WI38 (cell line): ENCODE data around the gene CDSN.

ENCODE experiments used
- H3K4me3 ChIP-seq: 2 replicates; pipeline ENCODE4 v1.5.1; 2011; ENCODE audit warnings: low read depth, mild to moderate bottlenecking, control low read depth, low read length
- TF ChIP-seq, protein P1 (sequence below): IDR thresholded peaks from 2 replicates; pipeline ENCODE4 v1.5.1; 2012; ENCODE audit warnings: low read depth, mild to moderate bottlenecking, control low read depth, low read length

Gene CDSN

DNA sequence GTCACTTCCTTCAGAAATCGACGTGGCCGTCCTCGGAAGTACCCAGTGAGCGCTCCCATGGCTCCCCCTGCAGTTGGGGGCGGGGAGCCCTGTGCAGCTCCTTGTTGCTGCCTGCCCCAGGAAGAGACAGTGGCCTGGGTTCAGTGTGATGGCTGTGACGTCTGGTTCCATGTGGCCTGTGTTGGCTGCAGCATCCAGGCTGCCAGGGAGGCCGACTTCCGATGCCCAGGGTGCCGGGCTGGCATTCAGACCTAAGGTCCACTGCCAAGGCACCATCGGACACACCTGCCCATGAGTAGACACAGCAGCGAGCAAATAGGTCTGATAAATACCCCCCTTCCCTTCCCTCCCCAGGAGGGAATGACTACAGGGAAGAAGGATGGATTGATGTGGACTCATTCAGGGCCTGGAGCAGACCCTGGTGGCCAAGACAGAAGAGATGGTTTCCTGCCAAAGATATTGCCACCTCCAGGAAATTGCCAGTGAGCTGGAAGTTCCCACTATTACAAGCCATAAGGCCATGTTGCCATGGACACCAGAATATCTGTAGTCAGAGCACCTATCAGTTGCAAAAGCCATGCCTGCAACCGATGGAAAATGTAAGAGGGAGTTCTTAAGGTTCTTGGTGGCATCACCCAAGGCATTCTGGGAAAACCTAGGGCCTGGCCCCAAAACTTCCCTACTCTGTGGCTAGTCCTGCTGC lies 42.4 kb upstream of the CDSN start:
- TF ChIP-seq, protein P1, sequence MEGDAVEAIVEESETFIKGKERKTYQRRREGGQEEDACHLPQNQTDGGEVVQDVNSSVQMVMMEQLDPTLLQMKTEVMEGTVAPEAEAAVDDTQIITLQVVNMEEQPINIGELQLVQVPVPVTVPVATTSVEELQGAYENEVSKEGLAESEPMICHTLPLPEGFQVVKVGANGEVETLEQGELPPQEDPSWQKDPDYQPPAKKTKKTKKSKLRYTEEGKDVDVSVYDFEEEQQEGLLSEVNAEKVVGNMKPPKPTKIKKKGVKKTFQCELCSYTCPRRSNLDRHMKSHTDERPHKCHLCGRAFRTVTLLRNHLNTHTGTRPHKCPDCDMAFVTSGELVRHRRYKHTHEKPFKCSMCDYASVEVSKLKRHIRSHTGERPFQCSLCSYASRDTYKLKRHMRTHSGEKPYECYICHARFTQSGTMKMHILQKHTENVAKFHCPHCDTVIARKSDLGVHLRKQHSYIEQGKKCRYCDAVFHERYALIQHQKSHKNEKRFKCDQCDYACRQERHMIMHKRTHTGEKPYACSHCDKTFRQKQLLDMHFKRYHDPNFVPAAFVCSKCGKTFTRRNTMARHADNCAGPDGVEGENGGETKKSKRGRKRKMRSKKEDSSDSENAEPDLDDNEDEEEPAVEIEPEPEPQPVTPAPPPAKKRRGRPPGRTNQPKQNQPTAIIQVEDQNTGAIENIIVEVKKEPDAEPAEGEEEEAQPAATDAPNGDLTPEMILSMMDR: no peak
- H3K4me3 ChIP-seq: no peak overlapping the region

DNA sequence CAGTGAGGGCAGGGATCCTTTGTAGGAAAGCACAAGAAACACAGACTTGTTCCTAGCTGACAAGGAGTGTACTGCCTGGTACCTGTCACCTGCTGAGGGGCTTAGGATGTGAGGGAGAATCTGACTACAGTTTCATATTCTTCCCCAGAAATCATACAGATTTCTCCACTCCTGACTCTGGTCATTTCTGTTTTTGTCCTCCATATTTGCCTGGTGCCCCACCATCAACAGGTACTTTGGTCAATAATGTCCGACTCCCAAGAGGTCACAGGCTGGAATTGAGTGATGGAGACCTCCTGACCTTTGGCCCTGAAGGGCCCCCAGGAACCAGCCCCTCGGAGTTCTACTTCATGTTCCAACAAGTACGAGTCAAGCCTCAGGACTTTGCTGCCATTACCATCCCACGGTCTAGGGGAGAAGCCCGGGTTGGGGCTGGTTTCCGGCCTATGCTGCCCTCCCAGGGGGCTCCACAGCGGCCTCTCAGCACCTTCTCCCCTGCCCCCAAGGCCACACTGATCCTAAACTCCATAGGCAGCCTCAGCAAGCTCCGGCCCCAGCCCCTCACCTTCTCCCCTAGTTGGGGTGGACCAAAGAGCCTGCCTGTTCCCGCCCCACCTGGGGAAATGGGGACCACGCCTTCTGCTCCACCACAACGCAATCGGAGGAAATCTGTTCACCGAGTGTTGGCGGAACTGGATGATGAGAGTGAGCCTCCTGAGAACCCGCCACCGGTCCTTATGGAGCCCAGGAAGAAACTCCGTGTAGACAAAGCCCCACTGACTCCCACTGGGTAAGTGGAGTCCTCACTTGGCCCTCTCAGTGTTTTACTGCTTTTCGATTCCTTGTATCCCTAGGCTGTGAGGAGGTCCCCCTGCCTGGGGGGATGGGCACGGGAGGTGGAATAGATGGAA lies 41.2 kb upstream of the CDSN start:
- H3K4me3 ChIP-seq: no peak overlapping the region
- TF ChIP-seq, protein P1: no peak

DNA sequence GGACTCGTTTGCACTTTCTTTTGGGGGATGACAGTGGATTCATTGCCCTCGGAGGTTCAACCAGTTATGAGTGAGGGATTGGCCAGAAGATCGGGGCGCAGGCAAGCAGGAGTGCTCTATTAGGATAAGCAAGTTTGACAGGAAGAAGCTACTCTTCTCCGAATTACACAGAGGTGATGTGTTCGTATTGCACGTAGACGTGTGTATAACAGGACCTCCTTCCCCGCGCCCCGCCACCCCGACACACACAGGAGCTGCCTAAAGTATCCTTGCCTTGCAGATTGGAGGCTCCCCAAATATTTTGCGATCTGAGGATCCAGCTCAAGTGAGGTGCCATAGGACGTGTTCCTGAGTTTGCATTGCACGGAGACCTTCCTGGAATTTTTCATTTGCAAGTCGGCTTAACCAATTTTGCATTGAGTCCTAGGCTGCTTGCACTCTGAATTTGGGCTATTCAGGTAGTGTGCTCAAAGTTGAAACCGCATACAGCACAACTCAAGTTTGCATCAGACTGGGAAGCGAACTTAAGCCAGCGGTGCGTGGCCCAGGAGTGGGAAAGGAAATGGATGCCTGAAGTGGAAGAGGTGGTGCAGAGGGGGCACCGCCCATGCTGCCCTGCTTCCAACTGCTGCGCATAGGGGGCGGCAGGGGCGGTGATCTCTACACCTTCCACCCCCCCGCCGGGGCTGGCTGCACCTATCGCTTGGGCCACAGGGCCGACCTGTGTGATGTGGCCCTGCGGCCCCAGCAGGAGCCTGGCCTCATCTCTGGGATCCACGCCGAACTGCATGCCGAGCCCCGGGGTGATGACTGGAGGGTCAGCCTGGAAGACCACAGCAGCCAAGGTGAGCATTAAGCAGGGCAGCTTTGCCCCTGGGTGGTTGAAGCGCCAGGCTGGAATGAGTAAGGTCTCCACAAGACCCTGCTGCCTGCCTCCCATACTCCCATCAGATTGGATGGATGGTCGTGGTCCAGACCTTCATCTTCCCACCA lies 38.9 kb upstream of the CDSN start:
- TF ChIP-seq, protein P1: no peak
- peak overlapping the region; percentile 67 for H3K4me3 ChIP-seq

DNA sequence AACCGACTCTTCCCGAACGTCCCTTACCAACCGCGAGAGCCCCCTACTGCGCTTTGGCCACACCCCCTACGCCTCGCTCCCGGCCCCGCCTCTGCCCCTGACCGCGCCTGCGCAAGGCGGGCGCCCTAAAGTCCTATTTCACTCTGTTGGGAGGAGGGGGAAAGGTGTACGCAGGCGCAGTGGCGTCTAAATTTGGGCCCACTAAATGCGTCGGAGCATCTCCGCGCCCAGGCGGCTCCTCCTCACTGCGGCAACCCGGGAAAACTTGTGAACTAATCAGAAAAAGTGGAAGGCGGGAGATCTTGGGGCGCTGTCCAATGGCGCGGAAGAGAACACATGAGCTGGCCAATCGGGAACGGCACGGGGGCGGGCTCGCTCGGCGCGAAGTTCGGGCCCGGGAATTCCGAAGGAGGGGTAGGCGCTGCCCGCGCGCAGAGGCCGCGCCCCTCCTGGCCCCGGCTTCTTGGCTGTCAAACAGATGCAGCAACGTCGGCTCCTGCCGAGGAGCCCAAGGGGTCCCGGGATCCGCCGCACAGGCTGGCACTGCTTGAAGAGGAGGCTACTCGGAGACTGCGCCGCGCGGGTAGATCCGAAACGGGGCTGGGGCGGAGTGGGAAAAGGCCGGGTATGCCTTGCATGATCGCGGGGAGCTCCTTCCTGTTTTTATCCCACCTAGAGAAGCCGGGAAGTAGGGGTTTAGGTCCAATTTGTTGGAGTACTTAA lies 38.1 kb upstream of the CDSN start, which contains the start of gene TCF19:
TCF19 (plus strand) TSS at position 450 of the 723 bp plus-strand sequence. CDS start 881 bp downstream, outside the sequence.
- TF ChIP-seq, protein P1: no peak
- H3K4me3 ChIP-seq: peak within 1 kb of the TSS; percentile 77

DNA sequence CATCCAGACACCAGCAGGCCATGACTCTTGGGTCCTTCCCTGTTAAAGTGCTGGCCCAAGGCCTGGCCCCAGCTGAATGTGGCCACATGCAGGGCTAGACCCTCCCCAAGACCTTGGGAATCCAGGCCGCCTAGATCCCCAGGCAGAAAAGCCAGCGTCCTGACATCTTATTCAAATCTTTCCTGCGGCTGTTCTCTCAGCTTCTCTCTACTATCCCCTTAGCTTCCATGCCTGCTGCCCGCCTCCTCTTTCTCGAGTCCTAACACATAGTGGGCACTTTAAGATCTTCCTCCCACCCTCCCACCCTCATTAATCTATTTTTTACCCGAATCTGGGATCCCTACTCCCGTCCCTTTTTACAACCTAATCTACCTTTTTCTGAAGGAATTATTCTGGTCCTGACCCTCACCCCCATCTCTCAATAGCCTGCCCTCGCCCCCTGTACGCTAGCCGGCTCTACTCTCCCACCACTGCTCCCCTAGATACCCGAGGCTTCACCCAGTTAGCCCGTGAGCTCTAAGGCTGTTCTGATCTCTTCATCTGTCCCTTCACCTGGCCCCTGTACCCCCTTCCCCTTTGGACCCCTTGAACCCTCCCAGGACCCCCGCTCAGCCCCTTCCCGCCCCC lies 37.4 kb upstream of the CDSN start, which contains the start of gene CCHCR1:
CCHCR1 (minus strand) TSS at position 290 of the 627 bp plus-strand sequence; CDS start at position 88, 202 bp downstream.
- H3K4me3 ChIP-seq: peak within 1 kb of the TSS; percentile 77
- TF ChIP-seq, protein P1: no peak

DNA sequence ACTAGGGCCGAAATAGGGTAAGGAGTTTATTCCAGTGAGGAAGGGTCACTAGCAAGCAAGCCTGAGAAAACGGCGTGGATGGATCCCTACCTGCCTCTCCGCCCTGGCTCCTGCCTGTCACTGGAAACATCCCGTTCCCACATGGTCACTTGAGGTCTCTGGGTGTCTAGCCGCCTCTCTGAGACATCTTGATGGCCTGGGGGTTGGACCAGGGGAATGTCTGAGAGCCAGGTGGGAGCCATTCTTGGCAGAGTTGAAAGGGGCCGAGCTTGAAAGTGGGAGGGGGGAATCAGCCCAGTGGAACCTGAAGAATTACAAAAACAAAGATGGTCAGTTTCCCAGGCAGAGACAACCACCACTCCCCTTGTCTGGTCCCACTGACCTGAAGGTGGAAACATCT lies 36.4 kb upstream of the CDSN start:
- TF ChIP-seq, protein P1: no peak
- no peak overlapping the region for H3K4me3 ChIP-seq
